Suprapubic skin (tissue), 4 donors: ENCODE results near the gene IRGQ. TPM values are rescaled to one million over a fixed set of nuclear protein-coding genes. Genes with fewer than 3 reads are reported as not detected.

Source experiments
- DNase-seq, 2 donors: peaks; one replicate each; pipeline ENCODE4 v3.0.0-alpha.2; 2019; ENCODE audit warnings: low spot score in 2 of 2
- H3K27ac ChIP-seq: fragments of 200-600 bp; sonication (generic); one replicate; pipeline ENCODE4 v1.5.1; 2019
- H3K27me3 ChIP-seq: fragments of 200-600 bp; sonication (generic); one replicate; pipeline ENCODE4 v1.5.1; 2019
- H3K36me3 ChIP-seq: fragments of 200-600 bp; sonication (generic); one replicate; pipeline ENCODE4 v1.5.1; 2019
- H3K4me1 ChIP-seq: fragments of 200-600 bp; sonication (generic); one replicate; pipeline ENCODE4 v1.5.1; 2019
- H3K4me3 ChIP-seq: fragments of 200-600 bp; sonication (generic); one replicate; pipeline ENCODE4 v1.5.1; 2019; ENCODE audit warnings: mild to moderate bottlenecking
- H3K9me3 ChIP-seq: fragments of 200-600 bp; sonication (generic); one replicate; pipeline ENCODE4 v1.5.1; 2019
- CTCF ChIP-seq, 2 donors: fragments of 200-600 bp in 1 of 2; fragments of 450-650 bp in 1 of 2; sonication (generic) in 1 of 2; IDR thresholded peaks; one replicate each; pipeline ENCODE4 v1.5.1; 2016 to 2019; ENCODE audit warnings: antibody characterized with exemption in 2 of 2, mild to moderate bottlenecking in 1 of 2, moderate library complexity in 1 of 2
- EP300 ChIP-seq: sonication (generic); formaldehyde crosslinking; IDR thresholded peaks from one replicate; pipeline ENCODE4 v1.6.1; 2017; ENCODE audit warnings: antibody characterized with exemption
- POLR2A ChIP-seq, 2 donors: fragments of 450-650 bp; IDR thresholded peaks; one replicate each; pipeline ENCODE4 v1.6.1; 2017; ENCODE audit warnings: antibody characterized with exemption in 2 of 2, mild to moderate bottlenecking in 2 of 2, moderate library complexity in 2 of 2
- POLR2AphosphoS5 ChIP-seq, 3 donors: sonication (generic); formaldehyde crosslinking; IDR thresholded peaks; one replicate each; pipeline ENCODE4 v1.6.1; 2017; ENCODE audit warnings: antibody characterized with exemption in 3 of 3
- WGBS: methylation state at CpG from one replicate; pipeline ENCODE4 v1.1.5; 2018; 5-methylcytosine and 5-hydroxymethylcytosine counted together
- total RNA-seq, 4 donors: library from RNA; depleted of rRNA; stranded (reverse); fragments of >200 nt; gene quantifications; one replicate each; pipeline ENCODE4 v1.1.0, GENCODE V29; 2016

IRGQ gene
- total RNA-seq, 4 donors from 2014 or later, result 17.2 to 24.7 (median 19.9) TPM

DNA sequence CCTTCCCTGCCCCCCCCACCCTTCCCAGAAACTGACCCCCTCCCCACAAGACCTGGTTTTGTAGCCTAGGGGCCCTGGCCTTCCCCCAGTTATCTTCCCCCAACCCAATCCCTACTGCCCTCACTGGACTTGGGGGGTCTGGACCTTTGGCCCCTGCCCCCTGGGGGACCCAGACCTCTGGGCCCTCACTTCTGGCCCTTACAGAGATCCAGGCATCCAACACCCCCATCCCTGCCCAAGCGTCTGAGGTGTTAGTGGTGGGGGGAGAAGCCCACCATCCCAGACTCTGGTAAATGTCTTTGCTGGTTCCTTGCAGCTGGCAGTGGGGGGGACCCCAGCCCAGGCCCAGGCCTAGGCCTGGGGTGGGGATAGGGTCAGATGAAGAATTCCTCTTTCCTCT, 27.0 kb upstream of the IRGQ start:
- TF ChIP-seq POLR2A (IDR thresholded peaks at IDR 0.05) (no peak), POLR2AphosphoS5 (IDR thresholded peaks at IDR 0.05) (no peak), EP300 (no peak), CTCF (IDR thresholded peaks at IDR 0.05) (no peak)
- H3K4me1 ChIP-seq, result peaks cover 36% of the 10 kb centered on the region
- H3K4me3 ChIP-seq, result no peak overlapping the region
- WGBS, result 100% methylated on average over 1 of the region's 1 CpG
- no peaks in the 10 kb centered on the region for H3K36me3 ChIP-seq
- no peaks in the 10 kb centered on the region for H3K27me3 ChIP-seq
- no peaks in the 10 kb centered on the region for H3K9me3 ChIP-seq
- DNase-seq, result no peak
- no peak overlapping the region for H3K27ac ChIP-seq

GRCh38 chr19:43622070-43622469, 26.1 kb upstream of the IRGQ start:
- H3K36me3 ChIP-seq, result no peaks in the 10 kb centered on the region
- WGBS, result 76% methylated on average over 4 of the region's 4 CpGs
- no peak for TF ChIP-seq EP300
- no peak for TF ChIP-seq POLR2AphosphoS5 (IDR thresholded peaks at IDR 0.05)
- TF ChIP-seq CTCF (IDR thresholded peaks at IDR 0.05), result no peak
- TF ChIP-seq POLR2A (IDR thresholded peaks at IDR 0.05), result no peak
- no peak overlapping the region for H3K4me3 ChIP-seq
- peaks cover 36% of the 10 kb centered on the region for H3K4me1 ChIP-seq
- no peak for DNase-seq
- H3K9me3 ChIP-seq, result no peaks in the 10 kb centered on the region
- H3K27ac ChIP-seq, result no peak overlapping the region
- H3K27me3 ChIP-seq, result no peaks in the 10 kb centered on the region

DNA sequence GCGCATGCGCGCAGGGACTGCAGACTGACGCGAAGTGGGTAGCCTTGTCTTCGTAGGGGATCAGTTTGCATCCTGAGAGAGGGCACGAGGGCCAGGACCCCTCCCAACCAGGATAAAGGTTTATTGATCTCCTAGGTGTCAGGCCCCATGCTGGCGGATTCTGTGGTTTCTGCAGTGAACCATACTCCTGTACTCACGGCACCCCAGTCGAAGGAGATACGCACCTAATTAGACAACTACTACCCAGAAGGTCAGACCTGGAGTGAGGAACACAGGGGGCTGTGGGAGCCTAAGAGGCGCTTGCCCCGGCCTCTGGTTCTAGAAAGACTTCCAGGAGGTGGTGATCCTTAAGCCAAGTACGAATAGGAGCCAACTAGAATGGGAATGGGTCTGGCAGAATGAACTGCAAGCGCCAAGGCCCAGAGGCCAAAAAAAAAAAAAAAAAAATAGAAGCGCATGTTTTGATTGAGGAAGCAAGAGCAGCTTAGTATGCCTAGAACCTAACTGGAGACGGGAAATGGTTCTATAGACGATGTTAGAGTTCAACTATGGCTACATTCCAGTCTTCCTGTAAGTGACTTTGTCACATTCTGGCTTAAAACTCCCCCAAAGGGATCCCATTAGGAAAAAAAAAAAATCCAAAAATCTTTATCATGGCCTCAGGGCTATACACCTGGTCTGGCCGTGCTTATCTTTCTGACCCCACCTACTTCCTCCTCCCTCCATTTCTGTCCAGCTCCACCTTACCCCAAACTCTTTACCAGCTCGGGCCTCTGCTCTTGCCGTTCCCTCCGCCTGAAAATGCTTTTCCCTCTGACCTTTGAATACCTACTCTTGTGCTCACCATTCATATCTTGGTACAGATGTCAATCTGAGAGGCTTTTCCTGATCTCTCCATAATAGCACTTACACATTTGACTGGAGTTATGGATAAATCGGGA, 24.4 kb upstream of the IRGQ start:
- peak overlapping the region; percentile 54 for H3K4me3 ChIP-seq
- no peaks in the 10 kb centered on the region for H3K9me3 ChIP-seq
- 37% methylated on average over 15 of the region's 23 CpGs for WGBS
- H3K36me3 ChIP-seq, result no peaks in the 10 kb centered on the region
- H3K4me1 ChIP-seq, result peaks cover 27% of the 10 kb centered on the region
- DNase-seq, result no peak
- H3K27me3 ChIP-seq, result no peaks in the 10 kb centered on the region
- peak overlapping the region; percentile 88 for H3K27ac ChIP-seq
- TF ChIP-seq POLR2A (IDR thresholded peaks at IDR 0.05), result no peak
- peak in 1 of 3 donors; percentile 0 for TF ChIP-seq POLR2AphosphoS5 (IDR thresholded peaks at IDR 0.05)

- 0% methylated on average over 27 of the region's 81 CpGs for WGBS
- peaks cover 19% of the 10 kb centered on the region for H3K4me1 ChIP-seq
- no peaks in the 10 kb centered on the region for H3K9me3 ChIP-seq
- no peaks in the 10 kb centered on the region for H3K27me3 ChIP-seq
- H3K27ac ChIP-seq, result peak within 1 kb of the TSS; percentile 88
- no peak for TF ChIP-seq CTCF (IDR thresholded peaks at IDR 0.05)
- TF ChIP-seq EP300, result no peak
- peak in 1 of 2 donors; percentile 50 for TF ChIP-seq POLR2A (IDR thresholded peaks at IDR 0.05)
- TF ChIP-seq POLR2AphosphoS5 (IDR thresholded peaks at IDR 0.05), result peak in 1 of 3 donors; percentile 41
- H3K4me3 ChIP-seq, result peak within 1 kb of the TSS; percentile 54
- peak; percentile 88 to 90 for DNase-seq
- H3K36me3 ChIP-seq, result no peaks in the 10 kb centered on the region
Measured at GRCh38 chr19:43619262-43620060, 23.5 kb upstream of the IRGQ start, which contains the start of gene ZNF428. ZNF428 (minus strand) TSS chr19:43619629; CDS start chr19:43614304, 5,325 bp downstream.

GRCh38 chr19:43618921-43619261, 23.0 kb upstream of the IRGQ start:
- H3K4me3 ChIP-seq, result peak overlapping the region; percentile 54
- no peak for TF ChIP-seq EP300
- TF ChIP-seq CTCF (IDR thresholded peaks at IDR 0.05), result no peak
- no peak for TF ChIP-seq POLR2AphosphoS5 (IDR thresholded peaks at IDR 0.05)
- TF ChIP-seq POLR2A (IDR thresholded peaks at IDR 0.05), result no peak
- under 1% methylated on average over 11 of the region's 14 CpGs for WGBS
- peaks cover 17% of the 10 kb centered on the region for H3K4me1 ChIP-seq
- peaks cover 2% of the 10 kb centered on the region for H3K36me3 ChIP-seq
- no peaks in the 10 kb centered on the region for H3K9me3 ChIP-seq
- H3K27ac ChIP-seq, result peak overlapping the region; percentile 88
- H3K27me3 ChIP-seq, result no peaks in the 10 kb centered on the region
- DNase-seq, result no peak
